ENCODE data around the gene ITGA2.
A peak's percentile ranks its signal among the peaks of the same experiment; 100 is the strongest.

ITGA2 gene

DNA sequence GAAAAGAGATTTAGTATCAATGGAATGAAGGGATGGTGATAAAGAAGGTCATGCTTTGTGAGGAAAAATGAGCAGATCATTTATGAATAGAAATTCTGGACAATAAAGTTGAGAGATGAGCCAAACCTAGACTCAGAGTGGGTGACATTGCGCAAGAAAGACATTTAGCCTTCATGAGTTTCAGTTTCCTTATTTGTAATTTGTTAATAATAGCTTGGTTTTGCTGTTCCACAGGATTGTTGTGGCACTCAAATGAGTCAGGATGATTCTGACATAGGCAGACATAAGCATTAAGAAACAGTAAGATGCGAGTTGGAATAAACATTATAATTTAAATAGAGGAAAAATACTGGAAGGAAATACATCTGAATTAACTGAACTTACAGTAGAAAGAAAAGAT, 34.8 kb downstream of the ITGA2 start:
- Mint-ChIP-seq H3K27ac (no peak overlapping the region), H3K36me3 (no peaks in the 10 kb centered on the region), H3K27me3 (peaks cover 16% of the 10 kb centered on the region), H3K4me1 (no peaks in the 10 kb centered on the region), H3K4me3 (no peak overlapping the region), H3K9me3 (no peaks in the 10 kb centered on the region)
- peak; percentile 63 for ATAC-seq

DNA sequence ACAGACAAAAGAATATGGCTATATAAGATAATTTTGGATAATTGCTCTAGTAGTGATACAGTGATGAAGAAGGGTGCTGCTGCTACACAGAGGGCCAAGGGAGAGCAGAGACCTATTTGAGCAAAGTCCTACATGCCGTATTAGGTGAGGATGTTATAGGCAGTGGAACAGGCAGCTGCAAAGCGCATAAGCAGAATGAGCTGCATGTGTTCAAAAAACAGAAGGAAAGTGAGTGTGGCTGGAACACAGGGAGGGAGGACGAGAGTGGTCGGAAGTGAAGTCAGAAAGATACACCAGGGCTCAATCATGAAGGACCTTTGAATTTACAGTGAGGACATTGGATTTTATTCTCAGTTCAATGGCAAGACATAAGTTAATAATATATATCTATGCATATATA, 35.4 kb downstream of the ITGA2 start:
- peaks cover 16% of the 10 kb centered on the region for H3K27me3 Mint-ChIP-seq
- no peak overlapping the region for H3K4me3 Mint-ChIP-seq
- ATAC-seq, result no peak
- H3K9me3 Mint-ChIP-seq, result no peaks in the 10 kb centered on the region
- H3K36me3 Mint-ChIP-seq, result no peaks in the 10 kb centered on the region
- H3K27ac Mint-ChIP-seq, result no peak overlapping the region
- no peaks in the 10 kb centered on the region for H3K4me1 Mint-ChIP-seq

DNA sequence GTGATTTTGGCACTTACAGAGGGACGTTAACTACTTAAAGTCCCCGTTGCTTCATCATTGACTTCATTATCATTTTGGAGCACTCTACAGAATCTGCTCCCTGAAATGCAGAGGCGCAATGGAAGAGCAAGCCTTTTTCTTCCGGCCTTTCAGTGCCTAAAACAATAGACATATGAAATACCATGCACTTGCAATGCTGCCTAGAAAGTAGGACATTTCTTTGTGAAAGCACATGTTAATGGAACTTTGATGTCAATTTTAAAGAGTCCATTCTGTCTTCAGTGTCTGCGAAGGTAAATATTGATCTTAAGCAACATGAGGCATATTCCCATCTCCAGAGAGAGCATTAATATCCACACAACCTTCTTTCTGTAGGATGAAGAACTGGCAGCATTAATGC, 36.3 kb downstream of the ITGA2 start:
- Mint-ChIP-seq H3K4me1 (no peaks in the 10 kb centered on the region), H3K36me3 (no peaks in the 10 kb centered on the region), H3K27me3 (peaks cover 16% of the 10 kb centered on the region), H3K27ac (no peak overlapping the region), H3K4me3 (no peak overlapping the region), H3K9me3 (no peaks in the 10 kb centered on the region)
- ATAC-seq, result no peak

DNA sequence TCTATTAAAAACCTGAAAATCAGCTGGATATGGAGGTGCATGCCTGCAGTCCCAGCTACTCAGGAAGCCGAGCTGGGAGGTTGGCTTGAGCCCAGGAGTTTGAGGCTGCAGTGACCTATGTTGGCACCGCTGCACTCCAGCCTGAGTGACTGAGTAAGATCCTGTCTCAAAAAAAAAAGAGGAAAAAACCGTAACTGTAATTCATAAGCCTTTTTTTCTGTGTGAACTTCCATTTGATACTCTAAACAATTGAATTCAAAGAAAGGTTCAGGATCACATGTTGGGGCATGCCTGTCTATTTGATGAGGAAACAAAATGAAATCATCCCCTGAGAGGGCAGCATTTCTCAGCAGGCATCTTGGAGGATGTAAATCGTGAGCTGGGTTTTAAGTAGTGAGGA, 38.8 kb downstream of the ITGA2 start:
- Mint-ChIP-seq H3K27me3 (no peaks in the 10 kb centered on the region), H3K9me3 (no peaks in the 10 kb centered on the region), H3K4me1 (no peaks in the 10 kb centered on the region), H3K27ac (no peak overlapping the region), H3K4me3 (no peak overlapping the region), H3K36me3 (no peaks in the 10 kb centered on the region)
- no peak for ATAC-seq

DNA sequence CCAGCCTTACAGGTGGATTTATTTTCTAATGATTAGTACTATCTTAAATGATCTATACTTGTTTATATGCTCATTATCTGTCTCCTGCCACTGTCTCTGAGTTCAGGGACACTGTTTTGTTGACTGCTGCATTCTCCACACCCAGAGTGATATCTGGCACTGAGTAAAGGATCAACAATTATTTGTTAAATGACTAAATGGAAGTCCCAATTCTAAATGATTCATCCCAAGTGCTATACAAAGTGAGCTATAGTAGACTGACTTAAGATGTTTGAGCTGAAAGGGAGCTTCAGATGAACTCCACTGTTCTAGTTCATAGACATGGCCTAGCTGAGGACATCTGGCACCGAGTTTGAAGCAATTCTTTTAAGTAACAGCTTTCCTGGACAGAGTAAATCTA, 40.5 kb downstream of the ITGA2 start:
- Mint-ChIP-seq H3K36me3 (no peaks in the 10 kb centered on the region), H3K4me1 (no peaks in the 10 kb centered on the region), H3K27ac (no peak overlapping the region), H3K9me3 (no peaks in the 10 kb centered on the region), H3K4me3 (no peak overlapping the region), H3K27me3 (no peaks in the 10 kb centered on the region)
- ATAC-seq, result peak; percentile 22

DNA sequence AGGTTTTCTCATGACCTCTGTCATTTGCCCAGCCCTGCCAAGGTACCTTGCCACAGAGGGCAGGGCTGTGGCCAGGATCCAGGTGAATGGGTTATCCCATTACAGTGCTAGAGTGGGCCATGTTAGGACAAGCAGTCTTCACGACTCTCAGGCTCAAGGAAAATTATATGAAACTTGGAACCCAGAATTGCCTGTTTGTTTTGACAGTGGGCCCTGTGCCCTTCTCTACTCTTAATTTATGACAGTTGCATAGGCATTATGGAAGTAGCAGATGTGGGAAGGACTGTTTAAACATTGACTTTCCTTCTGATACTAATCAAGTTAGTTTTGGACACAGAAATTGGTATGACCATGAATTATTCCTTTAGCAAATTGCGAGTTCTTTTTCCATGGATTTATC, 41.7 kb downstream of the ITGA2 start:
- H3K4me1 Mint-ChIP-seq, result no peaks in the 10 kb centered on the region
- H3K27ac Mint-ChIP-seq, result no peak overlapping the region
- peak; percentile 34 for ATAC-seq
- no peak overlapping the region for H3K4me3 Mint-ChIP-seq
- H3K36me3 Mint-ChIP-seq, result no peaks in the 10 kb centered on the region
- H3K27me3 Mint-ChIP-seq, result no peaks in the 10 kb centered on the region
- H3K9me3 Mint-ChIP-seq, result no peaks in the 10 kb centered on the region

DNA sequence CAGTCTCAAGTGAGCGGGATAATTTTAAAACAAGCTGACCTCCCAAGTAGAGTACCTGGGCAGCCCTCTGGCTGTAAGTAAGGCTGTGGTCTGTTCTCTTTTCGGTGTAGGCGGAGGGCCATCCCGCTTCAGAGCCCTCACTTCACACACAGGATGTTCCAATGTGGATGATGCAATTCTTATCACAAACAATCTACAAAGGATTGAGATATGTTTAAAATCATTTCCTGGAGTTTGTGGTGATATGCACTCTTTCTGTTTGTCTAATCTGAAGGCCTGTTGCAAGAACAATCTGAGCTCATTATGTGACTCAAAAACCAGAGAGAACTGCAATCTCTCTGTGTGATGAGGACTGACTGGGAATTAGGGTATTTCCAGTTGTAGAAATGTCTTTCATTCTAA, 42.5 kb downstream of the ITGA2 start:
- Mint-ChIP-seq H3K4me3 (no peak overlapping the region), H3K36me3 (no peaks in the 10 kb centered on the region), H3K27ac (no peak overlapping the region), H3K4me1 (no peaks in the 10 kb centered on the region), H3K9me3 (no peaks in the 10 kb centered on the region), H3K27me3 (no peaks in the 10 kb centered on the region)
- ATAC-seq, result no peak

DNA sequence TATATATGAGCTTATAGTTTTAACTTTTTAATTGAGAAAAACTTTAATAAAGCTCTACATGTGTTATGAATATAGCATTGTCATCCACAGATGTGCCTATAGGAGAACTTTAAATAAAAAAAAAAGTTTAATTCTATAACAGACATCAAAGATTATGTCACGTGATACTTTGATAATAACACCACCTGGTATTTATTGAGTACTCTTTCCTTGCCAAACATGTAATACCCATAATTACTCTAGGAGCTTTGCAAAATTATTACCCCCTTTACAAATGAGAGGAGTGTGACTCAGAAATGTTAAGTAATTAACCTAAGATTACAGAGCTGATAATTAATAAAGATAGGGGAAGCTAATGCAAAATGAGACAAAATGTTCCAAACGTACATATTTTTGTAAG, 43.0 kb downstream of the ITGA2 start:
- H3K4me3 Mint-ChIP-seq, result no peak overlapping the region
- no peak for ATAC-seq
- no peaks in the 10 kb centered on the region for H3K9me3 Mint-ChIP-seq
- H3K27me3 Mint-ChIP-seq, result no peaks in the 10 kb centered on the region
- no peaks in the 10 kb centered on the region for H3K4me1 Mint-ChIP-seq
- H3K36me3 Mint-ChIP-seq, result no peaks in the 10 kb centered on the region
- H3K27ac Mint-ChIP-seq, result no peak overlapping the region

DNA sequence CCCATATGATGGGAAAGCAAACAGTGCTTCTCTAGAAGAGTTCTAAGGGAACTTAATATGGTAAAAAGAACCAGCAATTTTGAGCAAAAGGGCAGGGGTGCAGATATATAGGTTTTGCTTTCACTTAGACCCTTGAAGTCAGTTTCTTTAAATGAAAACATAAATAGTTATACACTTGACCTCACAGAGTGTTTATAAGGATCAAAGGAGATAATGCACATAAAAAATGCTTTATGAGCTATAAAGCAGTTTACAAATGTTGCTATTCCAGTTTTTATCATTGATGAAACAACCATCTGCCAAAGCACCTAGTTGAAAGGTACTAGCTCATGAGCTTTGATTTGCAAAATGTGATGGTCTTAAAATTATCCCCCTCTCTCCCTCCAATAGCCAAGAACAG, 45.7 kb downstream of the ITGA2 start:
- Mint-ChIP-seq H3K27ac (no peak overlapping the region), H3K9me3 (no peaks in the 10 kb centered on the region), H3K36me3 (no peaks in the 10 kb centered on the region), H3K4me3 (no peak overlapping the region), H3K4me1 (no peaks in the 10 kb centered on the region), H3K27me3 (no peaks in the 10 kb centered on the region)
- ATAC-seq, result no peak

DNA sequence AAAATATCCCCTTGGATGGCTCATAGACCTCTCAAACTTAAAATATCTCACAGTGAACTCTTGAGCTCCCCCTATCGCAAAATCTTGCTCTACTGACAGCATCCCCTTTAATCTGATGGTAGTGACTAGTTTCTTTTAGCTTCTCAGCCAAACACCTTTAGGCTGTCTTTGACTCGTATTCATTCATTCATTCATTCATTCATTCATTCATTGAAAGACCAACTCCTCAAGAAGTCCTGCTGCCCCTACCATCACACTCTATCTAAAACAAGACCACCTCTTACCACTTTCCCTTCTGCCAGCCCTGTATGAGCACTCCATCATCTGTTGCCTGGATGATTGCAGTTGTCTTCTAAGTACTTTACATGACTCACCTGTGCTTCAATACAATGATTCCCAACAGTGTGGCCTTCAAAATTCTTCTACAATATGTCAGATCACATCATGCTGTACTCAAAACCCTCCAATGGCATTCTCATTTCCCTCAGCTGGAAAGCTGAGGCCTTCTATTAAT, 46.8 kb downstream of the ITGA2 start:
- Mint-ChIP-seq H3K4me3 (no peak overlapping the region), H3K27ac (no peak overlapping the region), H3K9me3 (no peaks in the 10 kb centered on the region), H3K36me3 (no peaks in the 10 kb centered on the region), H3K27me3 (no peaks in the 10 kb centered on the region), H3K4me1 (peaks cover 1% of the 10 kb centered on the region)
- no peak for ATAC-seq

DNA sequence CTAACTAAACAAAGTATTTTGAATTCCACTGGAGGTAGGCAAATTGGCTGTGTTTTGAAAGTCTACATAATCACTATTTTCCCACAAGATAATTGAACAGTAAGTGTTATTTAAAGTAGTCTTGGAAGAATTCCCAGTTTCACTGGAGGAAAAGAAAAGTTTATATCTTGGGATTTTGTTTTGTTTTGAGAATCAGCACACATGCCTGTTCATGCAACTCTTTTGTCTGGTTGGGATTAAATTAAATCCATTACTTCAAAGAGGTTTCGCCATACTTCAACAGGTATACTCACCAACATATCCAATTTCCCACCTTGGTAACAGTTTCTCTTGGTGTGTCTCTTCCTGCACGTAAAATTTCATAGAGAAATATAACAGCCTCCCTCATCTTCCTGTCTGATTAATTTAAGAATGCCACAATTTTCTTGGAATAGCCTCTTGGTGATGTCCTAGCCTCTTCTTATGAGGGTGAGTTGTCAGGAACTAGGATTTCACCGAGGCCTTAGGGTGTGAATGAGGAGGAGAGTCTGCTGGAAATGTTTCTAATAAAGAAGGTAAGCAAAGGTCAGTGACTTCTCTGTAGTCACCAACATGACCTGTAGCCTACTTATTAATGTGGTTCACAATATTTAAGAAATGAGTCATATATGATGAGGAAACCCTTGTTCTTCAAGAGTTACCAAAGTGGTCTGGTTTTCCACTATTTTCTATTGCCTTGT, 48.1 kb downstream of the ITGA2 start:
- Mint-ChIP-seq H3K36me3 (no peaks in the 10 kb centered on the region), H3K9me3 (no peaks in the 10 kb centered on the region), H3K27me3 (no peaks in the 10 kb centered on the region), H3K4me3 (no peak overlapping the region), H3K27ac (no peak overlapping the region), H3K4me1 (peaks cover 6% of the 10 kb centered on the region)
- ATAC-seq, result no peak

DNA sequence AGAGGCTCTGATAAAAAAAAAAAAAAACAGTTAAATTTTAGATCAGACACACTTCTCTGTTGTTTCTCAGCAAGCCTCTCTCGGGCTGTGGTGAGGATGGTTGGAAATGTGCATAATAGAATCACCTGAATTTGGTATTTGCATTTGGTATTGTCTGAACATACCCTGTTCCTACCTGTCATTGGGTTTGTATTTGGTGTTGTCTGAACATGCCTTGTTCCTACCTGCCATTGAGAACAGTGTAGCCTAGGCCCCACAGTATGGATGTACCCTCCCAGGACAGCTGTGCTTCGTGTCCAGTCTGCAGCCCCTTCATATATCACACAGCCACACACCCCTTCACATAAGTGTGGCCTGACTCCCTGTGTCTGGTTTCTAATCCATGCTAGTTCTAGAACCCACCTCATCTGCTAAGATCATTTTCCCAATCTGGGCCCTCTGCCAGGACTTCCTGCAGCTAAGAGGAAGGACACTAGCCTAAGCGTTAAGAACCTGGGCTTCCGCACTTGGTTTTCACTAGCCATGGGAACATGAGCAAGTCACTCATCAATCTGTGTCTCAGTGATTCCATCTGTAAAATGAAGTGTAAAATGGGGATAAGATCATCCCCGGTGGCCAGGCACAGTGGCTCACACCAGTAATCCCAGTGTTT, 49.2 kb downstream of the ITGA2 start:
- peaks cover 6% of the 10 kb centered on the region for H3K4me1 Mint-ChIP-seq
- peaks cover under 1% of the 10 kb centered on the region for H3K27me3 Mint-ChIP-seq
- no peaks in the 10 kb centered on the region for H3K9me3 Mint-ChIP-seq
- no peak for ATAC-seq
- H3K4me3 Mint-ChIP-seq, result no peak overlapping the region
- no peak overlapping the region for H3K27ac Mint-ChIP-seq
- no peaks in the 10 kb centered on the region for H3K36me3 Mint-ChIP-seq

DNA sequence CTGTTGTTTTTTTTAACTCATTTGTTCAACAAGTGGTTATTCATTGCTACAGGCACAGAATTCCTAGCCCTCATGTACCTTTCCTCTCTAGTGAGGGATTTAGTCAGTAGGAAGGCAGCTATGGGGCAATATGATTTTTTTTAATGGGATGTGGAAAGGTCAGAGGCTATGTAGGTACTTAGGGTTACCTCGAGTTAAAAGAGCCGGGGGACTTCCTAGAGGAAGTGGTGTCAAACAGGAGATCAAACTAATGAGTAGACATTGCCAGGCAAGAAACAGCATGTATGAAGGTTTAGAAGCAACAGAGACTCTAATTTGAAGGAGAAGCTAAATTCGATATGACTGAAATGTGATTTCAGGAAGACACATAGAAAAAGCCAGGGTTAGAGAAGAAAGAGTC, 50.7 kb downstream of the ITGA2 start:
- no peak for ATAC-seq
- no peak overlapping the region for H3K27ac Mint-ChIP-seq
- H3K36me3 Mint-ChIP-seq, result no peaks in the 10 kb centered on the region
- peaks cover 6% of the 10 kb centered on the region for H3K4me1 Mint-ChIP-seq
- no peaks in the 10 kb centered on the region for H3K9me3 Mint-ChIP-seq
- no peak overlapping the region for H3K4me3 Mint-ChIP-seq
- peaks cover 16% of the 10 kb centered on the region for H3K27me3 Mint-ChIP-seq

DNA sequence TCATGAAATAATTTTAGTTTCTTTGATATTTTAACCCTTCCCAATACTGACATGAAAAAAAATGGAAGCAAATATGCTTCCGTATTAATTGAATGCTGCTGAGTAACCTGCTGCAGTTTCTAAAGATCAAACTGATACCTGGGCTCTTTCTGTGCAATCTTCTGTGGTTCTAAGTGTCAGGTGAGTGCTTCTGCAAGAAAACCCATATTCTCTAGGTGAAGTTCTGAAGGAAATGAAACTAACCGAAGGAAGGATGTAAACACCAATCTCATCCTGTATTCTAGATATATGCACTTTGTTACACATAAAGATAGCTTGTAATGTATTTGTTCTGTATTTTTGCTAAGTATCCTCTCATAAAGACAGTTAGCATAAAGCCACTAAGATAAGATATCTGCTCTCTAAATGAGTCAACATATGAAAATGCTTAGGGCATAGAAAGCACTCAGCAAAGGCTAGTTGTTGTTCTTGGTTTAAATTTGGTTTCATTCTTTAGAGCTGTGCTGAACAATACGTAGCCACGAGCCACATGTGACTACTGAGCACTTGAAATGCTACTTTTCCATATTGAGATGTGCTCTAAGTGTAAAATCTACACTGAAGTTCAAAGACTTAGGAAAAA, 52.0 kb downstream of the ITGA2 start:
- Mint-ChIP-seq H3K9me3 (no peaks in the 10 kb centered on the region), H3K4me3 (no peak overlapping the region), H3K36me3 (no peaks in the 10 kb centered on the region), H3K4me1 (peaks cover 6% of the 10 kb centered on the region), H3K27ac (no peak overlapping the region), H3K27me3 (peaks cover 18% of the 10 kb centered on the region)
- peak; percentile 82 for ATAC-seq

DNA sequence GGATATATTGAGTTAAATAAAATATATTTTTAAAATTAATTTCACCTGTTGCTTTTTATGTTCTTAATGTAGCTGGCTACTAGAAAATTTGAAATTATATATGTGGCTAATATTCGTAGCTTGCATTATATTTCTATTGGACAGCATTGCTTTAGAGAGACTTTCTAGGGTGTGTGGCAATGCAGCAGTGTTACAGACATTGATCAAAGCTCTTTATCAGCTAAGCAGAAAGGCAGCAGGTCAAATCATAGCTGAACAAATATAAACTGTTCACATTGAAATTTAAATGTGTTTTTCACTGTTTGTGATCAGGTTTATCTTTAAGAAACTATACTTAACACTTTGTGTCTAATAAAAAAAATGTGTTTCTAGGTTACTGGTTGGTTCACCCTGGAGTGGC, 52.6 kb downstream of the ITGA2 start:
- no peaks in the 10 kb centered on the region for H3K36me3 Mint-ChIP-seq
- H3K9me3 Mint-ChIP-seq, result no peaks in the 10 kb centered on the region
- no peak for ATAC-seq
- no peak overlapping the region for H3K4me3 Mint-ChIP-seq
- H3K27ac Mint-ChIP-seq, result no peak overlapping the region
- H3K27me3 Mint-ChIP-seq, result peaks cover 18% of the 10 kb centered on the region
- peaks cover 6% of the 10 kb centered on the region for H3K4me1 Mint-ChIP-seq

DNA sequence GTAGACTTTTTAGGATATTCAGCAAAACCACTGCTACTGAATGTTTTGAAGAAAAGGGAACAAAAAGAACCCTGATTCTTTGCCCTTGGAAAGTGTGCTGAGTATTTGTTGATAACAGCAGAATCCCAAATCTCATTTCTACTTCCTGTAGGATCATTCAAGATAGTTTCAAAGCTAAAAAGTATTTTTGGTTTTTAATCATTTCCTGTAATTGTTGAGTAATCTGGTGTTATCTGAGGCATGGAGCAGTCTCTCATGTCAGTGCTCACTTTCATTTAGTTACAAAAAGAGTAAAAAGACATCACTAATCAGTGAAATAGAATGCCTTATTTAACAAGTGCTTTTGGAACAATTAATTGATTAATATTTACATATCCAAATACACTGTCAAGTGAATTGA, 56.1 kb downstream of the ITGA2 start:
- no peaks in the 10 kb centered on the region for H3K9me3 Mint-ChIP-seq
- peaks cover 6% of the 10 kb centered on the region for H3K4me1 Mint-ChIP-seq
- H3K36me3 Mint-ChIP-seq, result no peaks in the 10 kb centered on the region
- ATAC-seq, result no peak
- peaks cover 25% of the 10 kb centered on the region for H3K27me3 Mint-ChIP-seq
- no peak overlapping the region for H3K27ac Mint-ChIP-seq
- H3K4me3 Mint-ChIP-seq, result no peak overlapping the region
